HepG2 (cell line): Measurements from ENCODE around the gene STAT5A. TPM values are rescaled to one million over a fixed set of nuclear protein-coding genes. Genes with fewer than 3 reads are reported as not detected.

Source experiments
- ATAC-seq: fragments of 200-7000 bp; cut with Tn5 transposase; 3 replicates; pipeline ENCODE4 v1.9.1; 2020; ENCODE audit warnings: mild to moderate bottlenecking, moderate library complexity
- BruUV-seq: library from RNA; stranded (reverse); fragments of 400-500 nt; replicated peaks from 2 replicates; lab custom pipeline; 2021; lab: Mats Ljungman, UMichigan
- CTCF ChIA-PET: fragments of 300-600 bp; formaldehyde crosslinking; extraction: SDS; loops from one replicate; lab custom pipeline; 2021; ENCODE audit warnings: low total read pairs, inconsistent platforms, low intra/inter-chr PET ratio; lab: Yijun Ruan, JAX
- POLR2A ChIA-PET: fragments of 350-600 bp; sonication (Branson Sonifier 250); formaldehyde crosslinking; loops from one replicate; lab custom pipeline; 2020; ENCODE audit warnings: antibody characterized with exemption, inconsistent platforms; lab: Yijun Ruan, JAX
- DNase-seq: peaks from one replicate; pipeline ENCODE4 v3.0.0-alpha.2; 2015; ENCODE audit warnings: low spot score
- FAIRE-seq: peaks from 3 replicates; lab custom pipeline; 2011; peaks lifted over from hg19 to GRCh38; lab: Jason Lieb, UNC
- H2AFZ ChIP-seq: one replicate; pipeline ENCODE4 v1.6.1; 2011; ENCODE audit warnings: low read length, inconsistent platforms
- H3K27ac ChIP-seq: fragments of 300-600 bp; 3 replicates; pipeline ENCODE4 v1.8.0; 2011; ENCODE audit warnings: mixed run types, mild to moderate bottlenecking, mixed read lengths, low read length, inconsistent platforms; ENCODE audit not compliant: insufficient read depth; ENCODE audit errors: extremely low read length
- H3K27me3 ChIP-seq, 2 experiments: fragments of 200-600 bp in 1 of 2; 2 replicates in 1 of 2; 3 replicates in 1 of 2; pipeline versions ENCODE4 v1.6.0 to v1.8.0; 2011; ENCODE audit warnings: low read length in 2 of 2, mild to moderate bottlenecking in 2 of 2, moderate library complexity in 2 of 2, inconsistent platforms in 1 of 2; ENCODE audit not compliant: insufficient read depth in 2 of 2, control insufficient read depth in 1 of 2
- H3K36me3 ChIP-seq, 2 experiments: fragments of 200-600 bp in 1 of 2; replicated peaks in 1 of 2; 2 replicates in 1 of 2; 3 replicates in 1 of 2; pipeline versions ENCODE4 v1.5.1 to v1.8.0; 2011; ENCODE audit warnings: low read length in 2 of 2, inconsistent platforms in 1 of 2; ENCODE audit not compliant: insufficient read depth in 2 of 2, control insufficient read depth in 1 of 2
- H3K4me1 ChIP-seq: 2 replicates; pipeline ENCODE4 v1.5.1; 2012; ENCODE audit warnings: low read length, inconsistent platforms; ENCODE audit not compliant: insufficient read depth
- H3K4me2 ChIP-seq: 2 replicates; pipeline ENCODE4 v1.6.0; 2011; ENCODE audit warnings: low read depth, low read length, inconsistent platforms
- H3K4me3 ChIP-seq, 3 experiments: fragments of 200-600 bp in 1 of 3; sonication (generic), shearing (Covaris generic) in 1 of 3; replicated peaks in 1 of 3; 2 replicates each; pipeline ENCODE4 v1.5.1; 2011 to 2016; ENCODE audit warnings: low read length in 3 of 3, inconsistent platforms in 2 of 3, low read depth in 2 of 3, mild to moderate bottlenecking in 2 of 3, control low read depth in 1 of 3, mixed read lengths in 1 of 3; ENCODE audit not compliant: insufficient read depth in 1 of 3
- H3K79me2 ChIP-seq: one replicate; pipeline ENCODE4 v1.6.1; 2011; ENCODE audit warnings: low read length, inconsistent platforms; ENCODE audit not compliant: insufficient read depth
- H3K9ac ChIP-seq: 2 replicates; pipeline ENCODE4 v1.6.0; 2011; ENCODE audit warnings: mild to moderate bottlenecking, low read depth, low read length, inconsistent platforms; ENCODE audit not compliant: insufficient read depth
- H3K9me3 ChIP-seq: 2 replicates; pipeline ENCODE4 v1.5.1; 2012; ENCODE audit warnings: mild to moderate bottlenecking, low read length
- H4K20me1 ChIP-seq: 2 replicates; pipeline ENCODE4 v1.6.0; 2011; ENCODE audit warnings: inconsistent platforms, mild to moderate bottlenecking, low read length, moderate library complexity; ENCODE audit not compliant: insufficient read depth
- ATRX ChIP-seq: sonication (generic); formaldehyde crosslinking; IDR thresholded peaks from 2 replicates; pipeline ENCODE4 v1.4.0; 2020; ENCODE audit warnings: missing genetic modification reagents, borderline replicate concordance
- CEBPB ChIP-seq: IDR thresholded peaks from 2 replicates; pipeline ENCODE4 v1.6.1; 2011; ENCODE audit warnings: low read depth, low read length, improper control_type of control experiment, borderline replicate concordance
- CEBPG ChIP-seq: IDR thresholded peaks from 2 replicates; pipeline ENCODE4 v1.6.1; 2016
- CHCHD3 ChIP-seq: sonication (generic); formaldehyde crosslinking; IDR thresholded peaks from 2 replicates; pipeline ENCODE4 v1.8.0; 2022; ENCODE audit warnings: mild to moderate bottlenecking, missing genetic modification reagents, moderate library complexity
- EP300 ChIP-seq, 3 experiments: sonication (generic) in 1 of 3; formaldehyde crosslinking in 1 of 3; IDR thresholded peaks; 2 replicates each; pipeline versions ENCODE4 v1.5.1 to v1.6.1; 2011 to 2020; ENCODE audit warnings: low read depth in 2 of 3, low read length in 2 of 3, borderline replicate concordance in 1 of 3, improper control_type of control experiment in 1 of 3, mild to moderate bottlenecking in 1 of 3, missing genetic modification reagents in 1 of 3, moderate library complexity in 1 of 3
- GFI1 ChIP-seq: sonication (generic); formaldehyde crosslinking; IDR thresholded peaks from 2 replicates; pipeline ENCODE4 v1.5.0; 2020; ENCODE audit warnings: missing genetic modification reagents, mild to moderate bottlenecking, borderline replicate concordance
- KDM2A ChIP-seq: sonication (generic); formaldehyde crosslinking; IDR thresholded peaks from 2 replicates; pipeline ENCODE4 v1.4.0; 2020; ENCODE audit warnings: low read depth, missing genetic modification reagents, borderline replicate concordance
- NCOA1 ChIP-seq: sonication (generic); formaldehyde crosslinking; IDR thresholded peaks from 2 replicates; pipeline ENCODE4 v1.9.0; 2021; ENCODE audit warnings: missing genetic modification reagents
- SPEN ChIP-seq: sonication (generic); formaldehyde crosslinking; IDR thresholded peaks from 2 replicates; pipeline ENCODE4 v1.5.1; 2020; ENCODE audit warnings: low read depth, mild to moderate bottlenecking, missing genetic modification reagents
- YEATS2 ChIP-seq: sonication (generic); formaldehyde crosslinking; IDR thresholded peaks from 2 replicates; pipeline ENCODE4 v1.4.0; 2020; ENCODE audit warnings: missing genetic modification reagents, borderline replicate concordance
- ZBTB38 ChIP-seq: sonication (generic); formaldehyde crosslinking; IDR thresholded peaks from 2 replicates; pipeline ENCODE4 v1.5.1; 2020; ENCODE audit warnings: mild to moderate bottlenecking, missing genetic modification reagents
- ZNF138 ChIP-seq: sonication (generic); formaldehyde crosslinking; IDR thresholded peaks from 2 replicates; pipeline ENCODE4 v1.5.0; 2020; ENCODE audit warnings: mild to moderate bottlenecking, low read depth, missing genetic modification reagents
- ZNF704 ChIP-seq: sonication (generic); formaldehyde crosslinking; IDR thresholded peaks from 2 replicates; pipeline ENCODE4 v1.8.1; 2023; ENCODE audit warnings: mild to moderate bottlenecking, inconsistent platforms, moderate library complexity, missing genetic modification reagents, borderline replicate concordance
- WGBS: methylation state at CpG from one replicate; pipeline ENCODE4 v1.1.6; 2017; ENCODE audit warnings: low lambda C conversion rate; 5-methylcytosine and 5-hydroxymethylcytosine counted together
- in situ Hi-C: cut with HindIII; loops from 2 replicates; pipeline ENCODE4 v1.10.0; 2017; ENCODE audit warnings: low pct_unique_long_range_greater_than_20kb; ENCODE audit not compliant: extremely low pct_ligation_motif_present
- intact Hi-C: fragments of 100-400 bp; cut with micrococcal nuclease; formaldehyde crosslinking; loops from one replicate; pipeline ENCODE4 v1.10.0; 2022; ENCODE audit not compliant: unreplicated experiment
- polyA plus RNA-seq, 8 experiments: library from polyadenylated mRNA; depleted of rRNA in 3 of 8; stranded (reverse) in 7 of 8; unstranded in 1 of 8; fragments of >200 nt; fragmentation: Illumina TruSeq in 4 of 8; extraction: Trizol in 4 of 8; gene quantifications; 2 replicates each; pipeline versions ENCODE4 v1.2.1 to v1.2.3, GENCODE V29; 2011 to 2016; ENCODE audit warnings: low read depth in 4 of 8, missing spikeins in 1 of 8, mixed read lengths in 1 of 8; ENCODE audit not compliant: insufficient read depth in 1 of 8
- total RNA-seq, 5 experiments: library from RNA; depleted of rRNA; stranded (reverse); fragments of >200 nt; fragmentation: Illumina TruSeq; extraction: Trizol; gene quantifications; 2 replicates each; pipeline ENCODE4 v1.2.3, GENCODE V29; 2016; ENCODE audit warnings: low read depth in 1 of 5
- TF ChIP-seq, protein P1 (sequence below): sonication (generic); formaldehyde crosslinking; IDR thresholded peaks from 2 replicates; pipeline ENCODE4 v1.5.1; 2020; ENCODE audit warnings: missing genetic modification reagents, mild to moderate bottlenecking, borderline replicate concordance

The STAT5A gene
- total and polyA plus RNA-seq, 2 of the 13 experiments (the other 11 are each of a cell fraction or from before 2014, with no cell fraction given): 1.4 to 4.1 TPM

DNA sequence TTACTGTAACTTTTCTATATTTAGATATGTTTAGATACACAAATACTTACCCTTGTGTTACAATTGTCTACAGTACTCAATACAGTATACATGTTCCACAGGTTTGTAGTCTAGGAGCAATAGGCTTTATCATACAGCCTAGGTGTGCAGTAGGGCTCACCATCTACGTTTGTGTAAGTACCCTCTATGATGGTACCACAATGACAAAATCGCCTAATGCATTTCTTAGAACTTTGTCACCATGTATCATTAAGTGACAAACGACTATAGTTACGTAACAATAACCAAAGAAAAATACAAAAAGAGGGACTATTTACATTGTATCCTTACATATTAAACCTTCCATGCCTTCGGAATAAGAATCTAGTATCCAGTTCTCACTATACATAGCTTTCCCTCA lies 20.1 kb upstream of the STAT5A start:
- no peak for FAIRE-seq

GRCh38 chr17:42270170-42270535 lies 18.1 kb upstream of the STAT5A start:
- BruUV-seq: no TSS peak
- WGBS: 88% methylated on average over 4 of the region's 4 CpGs
- TF ChIP-seq CHCHD3 (CRISPR knock-in tag) (no peak), SPEN (CRISPR knock-in tag) (no peak), NCOA1 (no peak), ATRX (CRISPR knock-in tag) (no peak), ZNF138 (no peak), GFI1 (CRISPR knock-in tag) (no peak), ZNF704 (CRISPR knock-in tag) (no peak), YEATS2 (no peak), KDM2A (no peak), ZBTB38 (CRISPR knock-in tag) (no peak)
- TF ChIP-seq, protein P1, sequence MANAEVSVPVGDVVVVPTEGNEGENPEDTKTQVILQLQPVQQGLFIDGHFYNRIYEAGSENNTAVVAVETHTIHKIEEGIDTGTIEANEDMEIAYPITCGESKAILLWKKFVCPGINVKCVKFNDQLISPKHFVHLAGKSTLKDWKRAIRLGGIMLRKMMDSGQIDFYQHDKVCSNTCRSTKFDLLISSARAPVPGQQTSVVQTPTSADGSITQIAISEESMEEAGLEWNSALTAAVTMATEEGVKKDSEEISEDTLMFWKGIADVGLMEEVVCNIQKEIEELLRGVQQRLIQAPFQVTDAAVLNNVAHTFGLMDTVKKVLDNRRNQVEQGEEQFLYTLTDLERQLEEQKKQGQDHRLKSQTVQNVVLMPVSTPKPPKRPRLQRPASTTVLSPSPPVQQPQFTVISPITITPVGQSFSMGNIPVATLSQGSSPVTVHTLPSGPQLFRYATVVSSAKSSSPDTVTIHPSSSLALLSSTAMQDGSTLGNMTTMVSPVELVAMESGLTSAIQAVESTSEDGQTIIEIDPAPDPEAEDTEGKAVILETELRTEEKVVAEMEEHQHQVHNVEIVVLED: no peak
- H3K27ac ChIP-seq: peak overlapping the region; percentile 52
- no peak overlapping the region for H3K9ac ChIP-seq
- H3K4me3 ChIP-seq: no peak overlapping the region
- CTCF ChIA-PET: no interaction called here
- H3K36me3 ChIP-seq: no peaks in the 10 kb centered on the region
- POLR2A ChIA-PET: interaction anchor here (0.6 to 2.2 kb wide), 8 partner anchors 9 to 153 kb away, joined by 3 to 13 read pairs (median 4); partner anchors contain the start of gene CAVIN1
- no peak for FAIRE-seq
- peaks cover 87% of the 10 kb centered on the region for H3K4me1 ChIP-seq
- in situ Hi-C loops: no loop called here
- no peaks in the 10 kb centered on the region for H3K27me3 ChIP-seq
- no peak overlapping the region for H2AFZ ChIP-seq
- no peaks in the 10 kb centered on the region; the same call in 1 of the 2 replicates for H4K20me1 ChIP-seq
- intact Hi-C loops: no loop called here
- no peaks in the 10 kb centered on the region for H3K9me3 ChIP-seq
- DNase-seq: no peak
- ATAC-seq: no peak
- peak overlapping the region; percentile 62; the same call in 1 of the 2 replicates for H3K4me2 ChIP-seq
- peaks cover 77% of the 10 kb centered on the region for H3K79me2 ChIP-seq

More for the DNA sequence above, 20.1 kb upstream of the STAT5A start:
- no peaks in the 10 kb centered on the region for H4K20me1 ChIP-seq
- ATAC-seq (no peak; the same call in 2 of the 3 replicates), DNase-seq (no peak)
- ChIA-PET POLR2A (interaction anchor here (1.9 to 2.2 kb wide), 2 partner anchors 10 to 20 kb away, joined by 7 to 13 read pairs; no protein-coding TSS in a partner anchor), CTCF (no interaction called here)
- H3K36me3 ChIP-seq: no peaks in the 10 kb centered on the region
- no peaks in the 10 kb centered on the region for H3K9me3 ChIP-seq
- H3K27me3 ChIP-seq: no peaks in the 10 kb centered on the region
- no peak overlapping the region for H3K4me3 ChIP-seq
- H2AFZ ChIP-seq: no peak overlapping the region
- peak; percentile 66; the same call in 1 of the 2 replicates for TF ChIP-seq CEBPB
- no peak for TF ChIP-seq EP300 (IDR thresholded peaks at IDR 0.05; ENCODE audit: low read depth in 2 of 2, low read length in 2 of 2)
- TF ChIP-seq EP300 (CRISPR knock-in tag; IDR thresholded peaks at IDR 0.05; ENCODE audit: borderline replicate concordance): no peak
- TF ChIP-seq CEBPG (CRISPR knock-in tag): peak; percentile 15; the same call in 1 of the 2 replicates
- H3K79me2 ChIP-seq: peaks cover 60% of the 10 kb centered on the region
- no peak overlapping the region for H3K9ac ChIP-seq
- 74% methylated on average over 5 of the region's 5 CpGs for WGBS
- peaks cover 68% of the 10 kb centered on the region for H3K4me1 ChIP-seq
- peak overlapping the region; percentile 52 for H3K27ac ChIP-seq
- no TSS peak for BruUV-seq
- intact Hi-C loops: no loop called here
- no peak overlapping the region for H3K4me2 ChIP-seq
- in situ Hi-C loops: no loop called here
